Activated CD4-positive, alpha-beta memory T cell treated with anti-CD3 and anti-CD28 coated beads, Interleukin-2, amount 10 ng/mL, durations not matched to agents 7 days and 5 days (primary cell): ENCODE data around the gene PRLH. TPM values are rescaled to one million over a fixed set of nuclear protein-coding genes. Genes with fewer than 3 reads are reported as not detected.
"Not testable (repeated sequence)": the region's sequence is repeated elsewhere in the genome, so short reads cannot be mapped to it uniquely, and the experiment has no call there.

Source experiments
- CTCF ChIA-PET: fragments of 350-600 bp; sonication (Branson Sonifier 250); formaldehyde crosslinking; loops from one replicate; lab custom pipeline; 2021; ENCODE audit warnings: antibody characterized with exemption, inconsistent platforms; lab: Charles Lee
- POLR2A ChIA-PET: fragments of 350-600 bp; sonication (Branson Sonifier 250); formaldehyde crosslinking; loops from one replicate; lab custom pipeline; 2021; ENCODE audit warnings: antibody characterized with exemption; lab: Charles Lee
- DNase-seq: peaks from one replicate; pipeline ENCODE4 v3.0.0-alpha.2; 2020
- H3K27ac Mint-ChIP-seq: one replicate; pipeline ENCODE4 v1.8.0; 2021; ENCODE audit warnings: mild to moderate bottlenecking, mixed read lengths
- H3K27me3 Mint-ChIP-seq: one replicate; pipeline ENCODE4 v1.8.0; 2021; ENCODE audit warnings: mixed read lengths
- H3K36me3 Mint-ChIP-seq: one replicate; pipeline ENCODE4 v1.8.0; 2021; ENCODE audit warnings: low read depth, mixed read lengths
- H3K4me1 Mint-ChIP-seq: one replicate; pipeline ENCODE4 v1.8.0; 2021; ENCODE audit warnings: mixed read lengths
- H3K4me3 Mint-ChIP-seq: one replicate; pipeline ENCODE4 v1.8.0; 2021; ENCODE audit warnings: mild to moderate bottlenecking, mixed read lengths
- H3K9me3 Mint-ChIP-seq: one replicate; pipeline ENCODE4 v1.8.0; 2021; ENCODE audit warnings: mixed read lengths
- total RNA-seq, 2 experiments: library from RNA; stranded (reverse); gene quantifications; one replicate each; pipeline ENCODE4 v1.2.3, GENCODE V29; 2021

PRLH gene
- total RNA-seq, 2 experiments from 2014 or later = not detected

DNA sequence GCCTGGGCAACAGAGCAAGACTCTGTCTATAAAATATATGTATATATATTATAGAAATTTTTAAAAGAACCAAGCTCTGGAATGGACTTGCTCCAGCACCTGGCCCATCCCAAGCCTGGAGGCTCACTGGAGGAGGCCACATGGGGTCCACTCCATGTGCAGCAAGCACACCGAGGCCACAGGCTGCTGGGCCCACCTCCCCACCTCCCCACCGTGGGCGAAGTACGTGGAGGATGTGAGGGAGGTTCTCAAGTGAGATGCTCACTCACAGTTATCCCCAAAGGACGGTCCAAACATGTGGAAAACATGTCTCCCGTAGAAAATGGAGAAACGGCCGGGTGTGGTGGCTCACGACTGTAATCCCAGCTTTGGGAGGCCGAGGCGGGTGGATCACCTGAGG lies 38.0 kb downstream of the PRLH start:
- H3K4me3 Mint-ChIP-seq = no peak overlapping the region
- peaks cover 23% of the 10 kb centered on the region for H3K4me1 Mint-ChIP-seq
- no peaks in the 10 kb centered on the region for H3K36me3 Mint-ChIP-seq
- CTCF ChIA-PET = interaction anchor here (0.7 to 2.7 kb wide), 6 partner anchors 23 to 140 kb away, joined by 3 to 11 read pairs (median 4); no protein-coding TSS in a partner anchor
- DNase-seq = no peak
- peaks cover 11% of the 10 kb centered on the region for H3K27me3 Mint-ChIP-seq
- H3K27ac Mint-ChIP-seq = peak overlapping the region; percentile 72
- H3K9me3 Mint-ChIP-seq = no peaks in the 10 kb centered on the region
- POLR2A ChIA-PET = interaction anchor here (0.6 to 1.7 kb wide), 2 partner anchors 69 to 91 kb away, joined by 3 to 5 read pairs; no protein-coding TSS in a partner anchor

DNA sequence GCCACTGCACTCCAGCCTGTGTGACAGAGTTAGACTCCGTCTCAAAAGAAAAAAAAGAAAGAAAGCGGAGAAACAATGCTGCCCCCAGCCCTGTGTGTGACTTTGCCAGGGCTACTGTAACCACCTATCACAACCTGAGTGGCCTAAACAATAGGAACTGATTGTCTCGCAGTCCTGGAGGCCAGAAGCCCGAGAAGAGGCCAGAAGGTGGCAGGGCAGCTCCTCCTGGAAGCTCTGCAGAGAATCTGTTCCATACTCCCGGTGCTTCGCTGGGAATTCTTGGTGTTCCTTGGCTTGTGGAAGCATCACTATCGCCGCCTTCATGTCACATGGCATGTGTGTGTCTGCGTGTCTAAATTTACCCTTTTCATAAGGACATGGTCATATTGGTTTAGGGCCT lies 38.6 kb downstream of the PRLH start:
- Mint-ChIP-seq H3K9me3 (no peaks in the 10 kb centered on the region), H3K4me3 (no peak overlapping the region), H3K36me3 (no peaks in the 10 kb centered on the region), H3K4me1 (peaks cover 23% of the 10 kb centered on the region), H3K27me3 (peaks cover 14% of the 10 kb centered on the region), H3K27ac (no peak overlapping the region)
- DNase-seq = no peak
- CTCF ChIA-PET = interaction anchor here (1.0 to 2.7 kb wide), 4 partner anchors 33 to 103 kb away, joined by 3 to 11 read pairs (median 5); no protein-coding TSS in a partner anchor
- POLR2A ChIA-PET = no interaction called here

DNA sequence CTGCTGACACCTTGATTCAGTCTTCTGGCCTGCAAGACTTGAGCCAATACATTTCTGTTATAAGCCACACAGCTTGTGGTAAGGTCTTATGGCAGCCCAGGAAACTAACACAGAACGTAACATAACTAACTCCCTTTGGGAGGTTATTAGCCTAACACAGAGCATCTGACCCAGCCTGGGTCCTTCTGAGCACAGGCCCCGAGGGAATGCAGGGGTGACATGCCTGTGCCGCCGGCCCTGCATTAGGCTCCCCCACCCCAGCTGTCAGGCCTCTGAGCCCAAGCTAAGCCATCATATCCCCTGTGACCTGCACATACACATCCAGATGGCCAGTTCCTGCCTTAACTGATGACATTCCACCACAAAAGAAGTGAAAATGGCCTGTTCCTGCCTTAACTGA lies 40.1 kb downstream of the PRLH start:
- H3K9me3 Mint-ChIP-seq, DNase-seq, CTCF ChIA-PET, POLR2A ChIA-PET, H3K36me3 Mint-ChIP-seq, H3K4me3 Mint-ChIP-seq, H3K27ac Mint-ChIP-seq: not testable (repeated sequence)
- H3K27me3 Mint-ChIP-seq = peaks cover 14% of the 10 kb centered on the region
- peaks cover 23% of the 10 kb centered on the region for H3K4me1 Mint-ChIP-seq

DNA sequence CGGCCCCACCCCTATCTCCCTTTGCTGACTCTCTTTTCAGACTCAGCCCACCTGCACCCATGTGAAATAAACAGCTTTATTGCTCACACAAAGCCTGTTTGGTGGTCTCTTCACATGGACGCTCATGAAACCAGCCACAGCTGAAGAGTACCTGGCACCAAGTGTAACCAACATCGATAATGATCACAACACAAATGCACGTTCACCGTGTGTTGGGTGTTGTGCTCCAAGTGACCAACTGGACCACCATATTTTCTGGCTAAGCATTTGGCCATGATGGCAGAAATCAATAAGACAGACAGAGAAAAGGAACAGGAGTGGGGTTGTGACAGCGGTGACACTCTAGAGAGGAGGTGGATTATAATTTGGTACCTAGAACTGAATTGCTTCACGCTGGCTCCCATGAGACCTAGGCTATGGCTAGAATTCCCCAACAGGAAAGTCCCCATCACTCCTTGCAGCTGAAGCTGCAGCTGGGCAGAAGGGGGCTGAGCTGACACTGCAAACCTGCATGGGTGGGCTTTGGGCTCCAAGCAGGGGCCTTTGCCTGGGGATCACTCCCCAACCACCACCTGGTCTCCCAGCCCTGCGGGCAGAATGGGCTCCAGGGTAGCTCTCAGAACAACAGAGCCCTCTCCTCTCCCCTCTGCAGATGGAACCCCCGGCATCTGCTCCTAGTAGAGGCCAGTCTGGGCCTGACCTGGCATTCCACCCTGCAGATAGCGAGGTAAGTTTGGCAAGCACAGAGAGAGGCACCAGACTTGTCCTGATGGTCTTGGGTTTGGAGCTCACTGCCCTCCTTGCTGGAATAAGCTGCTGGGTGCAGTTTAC lies 46.4 kb downstream of the PRLH start:
- Mint-ChIP-seq H3K4me3 (no peak overlapping the region), H3K36me3 (no peaks in the 10 kb centered on the region), H3K27ac (no peak overlapping the region), H3K27me3 (peaks cover 14% of the 10 kb centered on the region), H3K4me1 (peaks cover 15% of the 10 kb centered on the region), H3K9me3 (no peaks in the 10 kb centered on the region)
- DNase-seq = no peak
- ChIA-PET CTCF (no interaction called here), POLR2A (no interaction called here)

DNA sequence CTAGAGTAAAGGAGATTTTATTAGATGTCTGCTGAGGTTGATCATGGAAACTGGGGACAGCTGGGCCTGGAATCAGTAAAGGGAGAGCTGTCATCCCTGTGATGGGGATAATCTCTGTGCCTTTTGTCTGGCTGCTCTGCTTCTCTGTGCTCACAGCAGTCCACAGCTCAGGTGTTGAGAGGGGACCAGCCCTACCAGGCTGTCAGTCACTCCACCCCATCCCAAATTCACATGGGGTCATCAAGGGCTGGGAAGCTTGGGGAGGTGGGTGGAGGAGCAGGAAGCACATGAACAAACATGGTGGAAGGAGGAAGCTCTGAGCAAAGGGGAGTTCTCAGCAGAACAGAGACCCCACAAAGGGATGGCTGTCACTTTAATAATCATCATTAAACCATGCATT lies 47.3 kb downstream of the PRLH start:
- Mint-ChIP-seq H3K9me3 (no peaks in the 10 kb centered on the region), H3K27me3 (peaks cover 12% of the 10 kb centered on the region), H3K4me1 (peaks cover 18% of the 10 kb centered on the region), H3K4me3 (no peak overlapping the region), H3K27ac (no peak overlapping the region), H3K36me3 (no peaks in the 10 kb centered on the region)
- POLR2A ChIA-PET = no interaction called here
- CTCF ChIA-PET = no interaction called here
- DNase-seq = no peak

DNA sequence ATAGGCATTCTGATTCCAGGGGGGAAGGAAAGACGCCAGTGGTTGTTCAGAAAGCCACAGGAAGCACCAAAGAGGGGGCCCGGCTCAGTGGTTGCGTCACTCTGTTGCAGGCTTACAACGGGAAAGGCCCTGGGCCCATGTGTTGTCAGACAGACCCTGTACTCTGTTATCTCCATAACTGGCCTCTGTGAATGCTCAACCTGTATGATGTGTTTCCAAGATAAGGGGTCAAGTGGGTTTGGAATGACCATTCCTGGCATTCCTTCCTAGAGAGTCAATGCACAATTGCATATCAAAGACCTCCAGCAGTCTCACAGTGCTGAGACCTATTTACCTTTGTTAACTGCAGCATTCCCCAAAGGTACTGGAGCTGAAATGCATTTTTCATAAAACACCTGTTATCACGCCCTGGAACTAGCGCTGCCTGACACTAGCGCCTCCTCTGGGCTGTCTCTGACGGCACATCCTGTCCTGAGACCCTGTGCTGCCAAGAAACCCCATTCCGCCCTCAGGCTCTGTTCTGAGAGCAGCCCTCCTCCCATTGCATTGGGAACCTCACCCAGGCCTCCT lies 47.9 kb downstream of the PRLH start:
- Mint-ChIP-seq H3K4me1 (peaks cover 18% of the 10 kb centered on the region), H3K4me3 (no peak overlapping the region), H3K9me3 (no peaks in the 10 kb centered on the region), H3K36me3 (no peaks in the 10 kb centered on the region), H3K27me3 (peaks cover 14% of the 10 kb centered on the region), H3K27ac (no peak overlapping the region)
- CTCF ChIA-PET = no interaction called here
- POLR2A ChIA-PET = no interaction called here
- DNase-seq = no peak

GRCh38 chr2:237615631-237616249 lies 49.4 kb downstream of the PRLH start:
- no peak for DNase-seq
- H3K9me3 Mint-ChIP-seq = no peaks in the 10 kb centered on the region
- H3K4me3 Mint-ChIP-seq = no peak overlapping the region
- peaks cover 18% of the 10 kb centered on the region for H3K4me1 Mint-ChIP-seq
- H3K27ac Mint-ChIP-seq = no peak overlapping the region
- POLR2A ChIA-PET = no interaction called here
- peaks cover 12% of the 10 kb centered on the region for H3K27me3 Mint-ChIP-seq
- CTCF ChIA-PET = interaction anchor here (0.5 kb wide), 1 partner anchor 493 kb away, joined by 5 read pairs; no protein-coding TSS in a partner anchor
- H3K36me3 Mint-ChIP-seq = no peaks in the 10 kb centered on the region

DNA sequence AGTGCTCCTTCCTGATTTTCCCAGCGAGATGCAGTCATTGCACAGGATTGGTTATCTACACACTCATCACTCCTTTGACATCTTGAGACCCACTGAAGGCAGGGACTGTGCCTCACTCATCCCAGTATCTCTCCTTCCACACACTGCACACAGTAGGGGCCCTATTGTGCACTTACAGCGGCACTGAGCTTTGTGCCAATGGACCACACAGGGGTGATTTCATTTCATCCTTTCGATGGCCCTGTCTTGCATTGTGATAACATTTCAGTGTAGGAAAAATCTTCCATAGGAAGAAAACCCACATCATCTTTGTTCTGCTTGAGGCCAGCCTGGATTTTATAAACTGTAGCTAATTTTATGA lies 50.0 kb downstream of the PRLH start:
- CTCF ChIA-PET = no interaction called here
- H3K27ac Mint-ChIP-seq = no peak overlapping the region
- no peak overlapping the region for H3K4me3 Mint-ChIP-seq
- POLR2A ChIA-PET = no interaction called here
- peaks cover 12% of the 10 kb centered on the region for H3K27me3 Mint-ChIP-seq
- no peaks in the 10 kb centered on the region for H3K36me3 Mint-ChIP-seq
- DNase-seq = no peak
- H3K4me1 Mint-ChIP-seq = peaks cover 18% of the 10 kb centered on the region
- H3K9me3 Mint-ChIP-seq = no peaks in the 10 kb centered on the region

Other genes starting within 250 kb of the PRLH start
- 1 to 10 TPM in 1 of 2 experiments, under 1 TPM in 1; 0.90 to 1.3 TPM for gene COL6A3, start 152.4 kb upstream of the PRLH start, total RNA-seq
- not detected for gene MLPH, start 79.3 kb upstream of the PRLH start, total RNA-seq
- not detected for gene RAB17, start 24.2 kb downstream of the PRLH start, total RNA-seq
- gene LRRFIP1, start 61.0 kb downstream of the PRLH start, total RNA-seq = 100 to 1,000 TPM; 242 to 248 TPM
- under 1 TPM; 0.75 to 0.93 TPM for gene RBM44, start 232.2 kb downstream of the PRLH start, total RNA-seq